PC-3 (cell line): ENCODE results near the gene SLC39A10. TPM values are rescaled to one million over a fixed set of nuclear protein-coding genes. Genes with fewer than 3 reads are reported as not detected.

Experiments
- ATAC-seq: fragments of 200-7000 bp; cut with Tn5 transposase; 2 replicates; pipeline ENCODE4 v1.9.1; 2020; ENCODE audit warnings: mild to moderate bottlenecking, moderate library complexity
- BruUV-seq: library from RNA; stranded (reverse); fragments of 400-500 nt; replicated peaks from 2 replicates; lab custom pipeline; 2021; lab: Mats Ljungman, UMichigan
- CTCF ChIA-PET: fragments of 300-600 bp; sonication (Branson Sonifier 250); formaldehyde crosslinking; loops from one replicate; lab custom pipeline; 2022; ENCODE audit warnings: antibody characterized with exemption; lab: Charles Lee
- POLR2A ChIA-PET: fragments of 300-600 bp; sonication (Branson Sonifier 250); formaldehyde crosslinking; loops from one replicate; lab custom pipeline; 2022; ENCODE audit warnings: antibody characterized with exemption; ENCODE audit not compliant: unreplicated experiment; lab: Charles Lee
- DNase-seq: peaks from one replicate; pipeline ENCODE4 v3.0.0-alpha.2; 2015
- H2AFZ ChIP-seq: fragments of 300-600 bp; sonication (generic); 2 replicates; pipeline ENCODE4 v1.6.0; 2016; ENCODE audit warnings: antibody characterized with exemption, low read length
- H3F3A ChIP-seq: fragments of 300-600 bp; sonication (generic); one replicate; pipeline ENCODE4 v1.6.0; 2017; ENCODE audit warnings: antibody characterized with exemption, low read length, control low read depth, mild to moderate bottlenecking; ENCODE audit not compliant: unreplicated experiment
- H3K27ac ChIP-seq: fragments of 300-600 bp; sonication (generic); 2 replicates; pipeline ENCODE4 v1.5.1; 2016; ENCODE audit warnings: mild to moderate bottlenecking, low read length
- H3K27me3 ChIP-seq: fragments of 300-600 bp; sonication (generic); 2 replicates; pipeline ENCODE4 v1.6.1; 2016; ENCODE audit warnings: low read length, mixed read lengths
- H3K36me3 ChIP-seq: fragments of 300-600 bp; sonication (generic); 2 replicates; pipeline ENCODE4 v1.6.1; 2016; ENCODE audit warnings: low read depth, mixed run types, low read length, mixed read lengths
- H3K4me1 ChIP-seq: fragments of 300-600 bp; sonication (generic); 2 replicates; pipeline ENCODE4 v1.5.1; 2016; ENCODE audit warnings: low read length; ENCODE audit not compliant: insufficient read depth
- H3K4me2 ChIP-seq: fragments of 300-600 bp; sonication (generic); 2 replicates; pipeline ENCODE4 v1.6.0; 2016; ENCODE audit warnings: low read length
- H3K4me3 ChIP-seq: fragments of 300-600 bp; sonication (generic); 2 replicates; pipeline ENCODE4 v1.5.1; 2016; ENCODE audit warnings: mild to moderate bottlenecking, low read length, mixed read lengths
- H3K79me2 ChIP-seq: fragments of 300-600 bp; sonication (generic); 2 replicates; pipeline ENCODE4 v1.6.1; 2017; ENCODE audit warnings: low read length, mixed read lengths
- H3K9ac ChIP-seq: fragments of 300-600 bp; sonication (generic); 2 replicates; pipeline ENCODE4 v1.6.0; 2016; ENCODE audit warnings: mild to moderate bottlenecking, low read length
- H3K9me2 ChIP-seq: fragments of 300-600 bp; sonication (generic); replicated peaks from 2 replicates; pipeline ENCODE4 v1.6.1; 2016; ENCODE audit warnings: mixed run types, low read length, mixed read lengths
- H3K9me3 ChIP-seq: fragments of 300-600 bp; sonication (generic); 2 replicates; pipeline ENCODE4 v1.6.1; 2016; ENCODE audit warnings: low read length, mixed read lengths
- H4K20me1 ChIP-seq: fragments of 300-600 bp; sonication (generic); 2 replicates; pipeline ENCODE4 v1.6.1; 2016; ENCODE audit warnings: low read length, mixed read lengths
- CTCF ChIP-seq: fragments of 300-600 bp; sonication (generic); conservative IDR thresholded peaks from 2 replicates; pipeline ENCODE4 v1.5.1; 2017; ENCODE audit warnings: antibody characterized with exemption, low read depth, mild to moderate bottlenecking, low read length
- EZH2 ChIP-seq: fragments of 300-600 bp; sonication (generic); IDR thresholded peaks from one replicate; pipeline ENCODE4 v1.6.1; 2017; ENCODE audit warnings: antibody characterized with exemption, mild to moderate bottlenecking, low read length; ENCODE audit not compliant: unreplicated experiment
- EZH2phosphoT487 ChIP-seq: fragments of 300-600 bp; sonication (generic); IDR thresholded peaks from 2 replicates; pipeline ENCODE4 v1.6.1; 2018; ENCODE audit warnings: mild to moderate bottlenecking, antibody characterized with exemption, low read length, borderline replicate concordance
- intact Hi-C: fragments of 100-400 bp; cut with micrococcal nuclease; formaldehyde crosslinking; loops from 2 replicates; pipeline ENCODE4 v1.9.0; 2023
- total RNA-seq: library from RNA; depleted of rRNA; stranded (reverse); fragments of >200 nt; gene quantifications from 2 replicates; pipeline ENCODE4 v1.2.3, GENCODE V29; 2014

The SLC39A10 gene
- total RNA-seq, 1 experiment from 2014 or later = 18.6 TPM

- Histone ChIP-seq H3K27me3 (no peaks in the 10 kb centered on the region), H3K4me1 (no peaks in the 10 kb centered on the region), H3K79me2 (no peaks in the 10 kb centered on the region), H3K4me3 (no peak overlapping the region), H2AFZ (no peak overlapping the region), H3K27ac (no peak overlapping the region), H3F3A (no peaks in the 10 kb centered on the region), H4K20me1 (no peaks in the 10 kb centered on the region), H3K4me2 (no peak overlapping the region), H3K9ac (no peak overlapping the region), H3K9me2 (no peaks in the 10 kb centered on the region), H3K36me3 (no peaks in the 10 kb centered on the region), H3K9me3 (no peaks in the 10 kb centered on the region)
- TF ChIP-seq CTCF (no peak), EZH2phosphoT487 (no peak), EZH2 (no peak)
- CTCF ChIA-PET = no interaction called here
- intact Hi-C loops = no loop called here
- BruUV-seq = no TSS peak
- DNase-seq = no peak
- POLR2A ChIA-PET = no interaction called here
- no peak for ATAC-seq
Measured at GRCh38 chr2:195638750-195639149, 18.3 kb upstream of the SLC39A10 start.

DNA sequence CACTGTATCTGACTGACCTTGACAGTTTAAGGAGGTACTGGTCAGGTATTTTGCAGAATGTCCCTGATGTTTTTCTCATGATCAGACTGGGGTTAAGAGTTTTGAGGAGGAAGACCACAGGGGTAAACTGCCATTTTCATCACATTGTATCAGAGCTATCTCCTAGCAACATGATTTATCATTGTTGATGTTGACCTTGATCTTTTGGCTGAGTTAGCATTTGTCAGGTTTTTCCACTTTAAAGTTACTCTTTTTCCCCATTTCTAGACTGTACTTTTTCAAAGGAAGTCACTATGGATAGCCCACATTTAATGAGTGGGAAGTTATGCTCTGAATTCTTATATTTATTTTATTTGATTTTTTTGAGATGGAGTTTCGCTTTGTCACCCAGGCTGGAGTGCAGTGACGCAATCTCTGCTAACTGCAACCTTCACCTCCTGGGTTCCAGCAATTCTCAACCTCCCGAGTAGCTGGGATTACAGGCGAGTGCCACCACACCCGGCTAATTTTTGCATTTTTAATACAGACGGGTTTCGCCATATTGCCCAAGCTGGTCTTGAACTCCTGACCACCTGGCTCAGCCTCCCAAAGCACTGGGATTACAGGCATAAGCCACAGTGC lies 17.7 kb upstream of the SLC39A10 start:
- ChIA-PET CTCF (no interaction called here), POLR2A (no interaction called here)
- TF ChIP-seq EZH2phosphoT487 (no peak), EZH2 (no peak), CTCF (no peak)
- intact Hi-C loops = no loop called here
- Histone ChIP-seq H3K27me3 (no peaks in the 10 kb centered on the region), H2AFZ (no peak overlapping the region), H3K4me3 (no peak overlapping the region), H3K4me1 (no peaks in the 10 kb centered on the region), H3K36me3 (no peaks in the 10 kb centered on the region), H3K9me2 (no peaks in the 10 kb centered on the region), H3K27ac (no peak overlapping the region), H3K79me2 (no peaks in the 10 kb centered on the region), H3K9me3 (no peaks in the 10 kb centered on the region), H3K4me2 (no peak overlapping the region), H3F3A (no peaks in the 10 kb centered on the region), H4K20me1 (no peaks in the 10 kb centered on the region), H3K9ac (no peak overlapping the region)
- DNase-seq (no peak), ATAC-seq (no peak)
- BruUV-seq = no TSS peak

GRCh38 chr2:195639959-195640358 lies 17.1 kb upstream of the SLC39A10 start:
- Histone ChIP-seq H3K27me3 (no peaks in the 10 kb centered on the region), H3F3A (no peaks in the 10 kb centered on the region), H2AFZ (no peak overlapping the region), H4K20me1 (no peaks in the 10 kb centered on the region), H3K4me2 (no peak overlapping the region), H3K4me3 (no peak overlapping the region), H3K9me3 (no peaks in the 10 kb centered on the region), H3K9ac (no peak overlapping the region), H3K79me2 (no peaks in the 10 kb centered on the region), H3K36me3 (no peaks in the 10 kb centered on the region), H3K9me2 (no peaks in the 10 kb centered on the region), H3K27ac (no peak overlapping the region), H3K4me1 (no peaks in the 10 kb centered on the region)
- no peak for ATAC-seq
- no TSS peak for BruUV-seq
- no peak for TF ChIP-seq CTCF
- TF ChIP-seq EZH2phosphoT487 = no peak
- no peak for TF ChIP-seq EZH2
- intact Hi-C loops = no loop called here
- ChIA-PET CTCF (no interaction called here), POLR2A (no interaction called here)
- no peak for DNase-seq
